Measurements from ENCODE around the gene AKNA. TPM values are rescaled to one million over a fixed set of nuclear protein-coding genes. Genes with fewer than 3 reads are reported as not detected.

The AKNA gene
- total and polyA plus RNA-seq, 2 experiments from 2014 or later: 5.7 to 25.2 TPM

DNA sequence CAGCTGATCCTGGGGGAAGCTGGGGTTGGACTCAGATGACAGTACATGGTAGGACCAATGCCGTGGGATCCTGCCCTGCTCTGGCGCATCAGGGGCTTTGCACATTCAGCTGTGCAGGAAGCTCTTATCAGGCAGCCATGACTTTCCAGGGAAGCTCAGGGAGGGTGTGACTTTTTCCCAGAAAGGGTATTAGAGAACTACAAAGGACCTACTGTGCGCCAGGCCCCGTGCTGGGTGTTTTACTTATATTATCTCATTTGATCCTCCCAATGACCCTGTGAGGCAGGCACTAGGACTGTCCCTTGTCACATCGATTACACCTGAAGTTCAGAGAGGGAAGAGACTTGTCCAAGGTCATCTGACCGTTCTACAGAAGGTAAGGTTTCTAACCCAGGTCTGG, 23.7 kb upstream of the AKNA start:
- no peaks in the 10 kb centered on the region for H3K9me3 ChIP-seq (ENCODE audit: low read depth)
- H3K36me3 ChIP-seq: no peaks in the 10 kb centered on the region
- TF ChIP-seq, protein P1, sequence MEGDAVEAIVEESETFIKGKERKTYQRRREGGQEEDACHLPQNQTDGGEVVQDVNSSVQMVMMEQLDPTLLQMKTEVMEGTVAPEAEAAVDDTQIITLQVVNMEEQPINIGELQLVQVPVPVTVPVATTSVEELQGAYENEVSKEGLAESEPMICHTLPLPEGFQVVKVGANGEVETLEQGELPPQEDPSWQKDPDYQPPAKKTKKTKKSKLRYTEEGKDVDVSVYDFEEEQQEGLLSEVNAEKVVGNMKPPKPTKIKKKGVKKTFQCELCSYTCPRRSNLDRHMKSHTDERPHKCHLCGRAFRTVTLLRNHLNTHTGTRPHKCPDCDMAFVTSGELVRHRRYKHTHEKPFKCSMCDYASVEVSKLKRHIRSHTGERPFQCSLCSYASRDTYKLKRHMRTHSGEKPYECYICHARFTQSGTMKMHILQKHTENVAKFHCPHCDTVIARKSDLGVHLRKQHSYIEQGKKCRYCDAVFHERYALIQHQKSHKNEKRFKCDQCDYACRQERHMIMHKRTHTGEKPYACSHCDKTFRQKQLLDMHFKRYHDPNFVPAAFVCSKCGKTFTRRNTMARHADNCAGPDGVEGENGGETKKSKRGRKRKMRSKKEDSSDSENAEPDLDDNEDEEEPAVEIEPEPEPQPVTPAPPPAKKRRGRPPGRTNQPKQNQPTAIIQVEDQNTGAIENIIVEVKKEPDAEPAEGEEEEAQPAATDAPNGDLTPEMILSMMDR (IDR thresholded peaks at IDR 0.05; ENCODE audit: low read depth, low read length): no peak
- no peak overlapping the region for H3K4me3 ChIP-seq
- peak overlapping the region; percentile 54 for H3K27ac ChIP-seq
- no peaks in the 10 kb centered on the region for H3K27me3 ChIP-seq
- no peak for DNase-seq (ENCODE audit: low read depth in 1 of 2, low spot score in 1 of 2)
- peaks cover 31% of the 10 kb centered on the region for H3K4me1 ChIP-seq (ENCODE audit: low read depth)

GRCh38 chr9:114410910-114411309, 23.1 kb upstream of the AKNA start:
- no peaks in the 10 kb centered on the region for H3K36me3 ChIP-seq
- H3K4me1 ChIP-seq (ENCODE audit: low read depth): peaks cover 31% of the 10 kb centered on the region
- no peak for DNase-seq (ENCODE audit: low read depth in 1 of 2, low spot score in 1 of 2)
- no peak overlapping the region for H3K27ac ChIP-seq
- no peaks in the 10 kb centered on the region for H3K9me3 ChIP-seq (ENCODE audit: low read depth)
- H3K27me3 ChIP-seq: no peaks in the 10 kb centered on the region
- no peak overlapping the region for H3K4me3 ChIP-seq
- TF ChIP-seq, protein P1 (IDR thresholded peaks at IDR 0.05; ENCODE audit: low read depth, low read length): no peak

DNA sequence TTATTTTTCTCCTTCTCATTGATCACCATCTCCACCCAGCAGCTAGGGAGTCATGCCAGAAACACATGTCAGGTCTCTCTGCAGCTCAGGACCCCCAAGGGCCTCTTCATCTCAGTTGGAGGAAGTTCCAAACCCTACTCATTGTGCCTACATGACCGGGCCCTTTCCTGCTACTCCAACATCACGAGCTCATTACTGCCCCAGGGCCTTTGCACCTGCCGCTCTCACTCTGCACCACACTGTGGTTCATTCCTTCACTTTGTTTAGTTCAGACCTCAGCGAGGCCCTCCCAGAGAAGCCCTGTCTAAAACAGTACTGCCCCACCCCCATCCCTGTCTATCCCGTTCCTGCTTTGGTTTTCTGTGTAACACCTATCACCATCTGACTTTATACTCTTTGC, 22.1 kb upstream of the AKNA start:
- Histone ChIP-seq H3K4me3 (no peak overlapping the region), H3K36me3 (no peaks in the 10 kb centered on the region), H3K9me3 (ENCODE audit: low read depth) (no peaks in the 10 kb centered on the region), H3K27me3 (no peaks in the 10 kb centered on the region), H3K27ac (no peak overlapping the region), H3K4me1 (ENCODE audit: low read depth) (peaks cover 31% of the 10 kb centered on the region)
- TF ChIP-seq, protein P1 (IDR thresholded peaks at IDR 0.05; ENCODE audit: low read depth, low read length): no peak
- DNase-seq (ENCODE audit: low read depth in 1 of 2, low spot score in 1 of 2): no peak

DNA sequence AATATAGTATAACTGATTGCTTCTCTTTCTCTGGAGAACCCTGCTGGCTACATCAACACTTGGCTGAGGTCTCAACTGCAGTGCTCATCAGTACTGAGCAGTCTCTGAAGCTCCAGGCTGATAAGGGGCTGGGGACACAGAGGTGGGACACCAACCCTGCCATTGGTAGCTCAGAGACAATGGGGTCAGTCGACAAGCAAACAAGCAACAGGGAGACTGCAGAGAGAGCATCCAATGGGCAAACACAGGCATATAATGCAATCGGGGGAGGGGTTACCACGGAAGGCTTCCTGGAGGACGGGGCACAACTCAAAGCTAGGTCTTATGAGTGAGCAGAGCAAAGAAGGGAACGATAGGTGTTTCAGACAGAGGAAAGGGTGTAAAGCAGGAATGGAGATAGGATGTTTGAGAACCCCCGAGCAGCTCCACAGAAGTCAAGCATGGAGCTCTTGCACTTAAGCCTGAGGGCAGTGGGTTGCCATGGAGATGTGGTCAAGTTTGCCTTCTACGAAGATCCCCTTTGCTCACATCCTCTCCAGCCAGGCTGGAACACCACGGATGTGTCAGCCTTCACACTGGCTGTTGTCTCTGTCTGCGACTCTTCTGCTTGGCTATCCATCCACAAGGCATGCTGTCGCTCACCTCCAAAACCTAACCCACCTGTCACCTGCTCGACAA, 21.5 kb upstream of the AKNA start:
- Histone ChIP-seq H3K4me3 (no peak overlapping the region), H3K27me3 (no peaks in the 10 kb centered on the region), H3K4me1 (ENCODE audit: low read depth) (peaks cover 31% of the 10 kb centered on the region), H3K36me3 (no peaks in the 10 kb centered on the region), H3K9me3 (ENCODE audit: low read depth) (no peaks in the 10 kb centered on the region), H3K27ac (no peak overlapping the region)
- peak in 1 of 2 donors; percentile 36 for DNase-seq (ENCODE audit: low read depth in 1 of 2, low spot score in 1 of 2)
- TF ChIP-seq, protein P1 (IDR thresholded peaks at IDR 0.05; ENCODE audit: low read depth, low read length): no peak

DNA sequence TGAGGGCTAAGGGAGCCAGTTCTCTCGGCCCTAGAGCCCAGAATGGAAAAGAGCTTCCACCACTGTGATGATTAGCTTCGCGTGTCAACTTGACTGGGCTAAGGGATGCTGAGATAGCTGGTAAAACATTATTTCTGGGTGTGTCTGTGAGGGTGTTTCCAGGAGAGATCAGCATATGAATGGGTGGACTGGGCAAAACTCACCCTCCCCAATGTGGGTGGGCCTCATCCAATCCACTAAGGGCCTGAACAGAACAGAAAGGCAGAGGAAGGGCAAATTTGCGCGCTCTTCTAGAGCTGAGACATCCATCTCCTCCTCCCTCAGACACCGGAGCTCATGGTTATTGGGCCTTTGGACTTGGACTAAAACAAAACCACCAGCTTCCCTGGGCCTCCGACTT, 20.9 kb upstream of the AKNA start:
- H3K4me1 ChIP-seq (ENCODE audit: low read depth): peaks cover 25% of the 10 kb centered on the region
- H3K4me3 ChIP-seq: no peak overlapping the region
- H3K27ac ChIP-seq: no peak overlapping the region
- no peak for DNase-seq (ENCODE audit: low read depth in 1 of 2, low spot score in 1 of 2)
- no peaks in the 10 kb centered on the region for H3K9me3 ChIP-seq (ENCODE audit: low read depth)
- H3K27me3 ChIP-seq: no peaks in the 10 kb centered on the region
- H3K36me3 ChIP-seq: no peaks in the 10 kb centered on the region
- TF ChIP-seq, protein P1 (IDR thresholded peaks at IDR 0.05; ENCODE audit: low read depth, low read length): no peak
